ENCODE results near the gene KNSTRN.
A peak's percentile ranks its signal among the peaks of the same experiment; 100 is the strongest.

Gene KNSTRN

GRCh38 chr15:40382580-40383456, at the start of gene KNSTRN:
TSS of gene KNSTRN (plus strand) at chr15:40382721. CDS start at chr15:40382836, 115 bp downstream.
- peaks cover 34% of the 10 kb centered on the region for H3K36me3 ChIP-seq (ENCODE audit: insufficient read depth, low read length)
- peak within 1 kb of the TSS; percentile 93 for H3K9ac ChIP-seq (ENCODE audit: insufficient read length)
- H3K9me3 ChIP-seq (ENCODE audit: low read depth, low read length) = no peaks in the 10 kb centered on the region
- H3K4me3 ChIP-seq = peak within 1 kb of the TSS; percentile 92
- peak; percentile 90 for TF ChIP-seq POLR2AphosphoS5 (IDR thresholded peaks at IDR 0.05; ENCODE audit: borderline replicate concordance, low read depth, low read length)
- TF ChIP-seq FOXP2 (optimal IDR thresholded peaks at IDR 0.05; ENCODE audit: control extremely low read depth, extremely low read length, insufficient read depth) = no peak
- H3K27ac ChIP-seq = peak within 1 kb of the TSS; percentile 68
- DNase-seq (ENCODE audit: low read depth, low spot score) = peak; percentile 70

- no peak for TF ChIP-seq EZH2 (IDR thresholded peaks at IDR 0.05)
- peak; percentile 92 for TF ChIP-seq FOXP2 (optimal IDR thresholded peaks at IDR 0.05; ENCODE audit: control extremely low read depth, extremely low read length, insufficient read depth)
- TF ChIP-seq POLR2AphosphoS5 (IDR thresholded peaks at IDR 0.05; ENCODE audit: borderline replicate concordance, low read depth, low read length) = peak; percentile 67
- peak overlapping the region; percentile 81 for H3K27ac ChIP-seq
- H3K4me3 ChIP-seq = peak overlapping the region; percentile 35; the same call in 1 of the 2 replicates
- no peaks in the 10 kb centered on the region for H3K9me3 ChIP-seq (ENCODE audit: low read depth, low read length)
- no peak overlapping the region for H3K9ac ChIP-seq (ENCODE audit: insufficient read length)
- no peaks in the 10 kb centered on the region for H3K36me3 ChIP-seq (ENCODE audit: insufficient read depth, low read length)
- peak; percentile 80 for DNase-seq (ENCODE audit: low read depth, low spot score)
These were observed 48.5 kb upstream of the KNSTRN start for GRCh38 chr15:40333922-40334492.

DNA sequence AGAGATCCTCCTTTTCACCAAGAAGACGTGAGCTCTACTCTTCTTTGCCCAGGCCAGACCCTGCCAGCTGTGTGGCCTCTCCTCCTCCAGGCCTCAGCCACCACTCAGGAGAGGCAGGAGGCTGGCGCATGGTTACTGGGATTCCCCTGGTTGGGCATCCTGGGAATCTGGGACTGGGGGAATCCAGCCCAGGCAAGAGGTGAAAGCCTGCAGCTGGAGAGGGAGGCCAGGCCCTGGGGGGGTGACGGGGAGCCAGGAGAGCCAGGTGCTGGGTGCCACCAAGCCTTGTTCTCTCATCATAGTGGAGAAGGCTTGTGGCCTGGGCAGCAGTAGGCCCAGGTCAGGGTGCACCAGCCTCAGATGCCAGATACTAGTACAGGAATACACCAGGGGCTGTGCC, 48.0 kb upstream of the KNSTRN start:
- Histone ChIP-seq H3K9me3 (ENCODE audit: low read depth, low read length) (no peaks in the 10 kb centered on the region), H3K4me3 (no peak overlapping the region), H3K36me3 (ENCODE audit: insufficient read depth, low read length) (no peaks in the 10 kb centered on the region), H3K27ac (peak overlapping the region; percentile 81), H3K9ac (ENCODE audit: insufficient read length) (no peak overlapping the region)
- TF ChIP-seq FOXP2 (optimal IDR thresholded peaks at IDR 0.05; ENCODE audit: control extremely low read depth, extremely low read length, insufficient read depth) = no peak
- TF ChIP-seq POLR2AphosphoS5 (IDR thresholded peaks at IDR 0.05; ENCODE audit: borderline replicate concordance, low read depth, low read length) = no peak
- TF ChIP-seq EZH2 (IDR thresholded peaks at IDR 0.05) = no peak
- no peak for DNase-seq (ENCODE audit: low read depth, low spot score)

DNA sequence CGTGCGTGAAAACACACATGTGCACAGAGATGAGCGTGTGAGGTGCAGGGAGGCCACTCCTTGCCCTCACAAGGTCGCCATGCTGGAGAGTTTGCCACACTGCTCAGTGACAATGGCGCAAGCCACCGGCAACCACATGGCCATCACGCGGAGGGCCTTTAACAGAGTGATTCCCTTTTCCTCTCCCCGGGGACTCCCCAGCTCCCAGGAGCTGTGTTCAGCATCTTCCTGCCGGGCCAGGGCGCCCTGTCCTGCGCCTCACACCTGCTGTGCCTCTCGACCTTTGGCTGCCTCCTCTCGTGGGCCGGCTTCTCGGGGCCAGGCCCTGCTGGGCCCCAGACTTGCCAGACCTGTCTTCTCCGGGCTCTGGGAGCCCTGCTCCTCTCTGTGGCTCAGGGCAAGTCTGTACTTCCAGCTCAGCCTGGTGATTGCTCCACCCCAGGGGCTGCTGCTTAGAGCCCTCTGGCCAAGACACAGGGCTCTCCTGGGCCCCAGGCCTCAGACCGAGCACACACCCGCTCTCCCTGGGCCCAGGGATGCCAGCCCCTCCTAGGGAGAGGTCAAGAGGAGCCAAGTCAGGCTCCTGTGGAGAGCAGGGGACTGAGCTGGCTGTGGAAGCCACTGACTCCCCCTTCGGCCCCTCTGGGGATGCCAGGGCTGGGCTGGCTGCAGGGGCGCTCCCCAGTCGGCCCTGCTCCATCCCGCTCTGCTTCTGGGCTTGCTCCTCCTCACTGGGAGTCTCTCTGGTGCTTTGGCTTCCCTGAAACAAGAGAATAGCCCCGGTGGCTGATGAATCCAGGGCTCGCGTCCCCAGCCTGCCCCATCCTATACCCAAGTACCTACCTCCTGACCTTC, 47.4 kb upstream of the KNSTRN start:
- no peak for DNase-seq (ENCODE audit: low read depth, low spot score)
- Histone ChIP-seq H3K9me3 (ENCODE audit: low read depth, low read length) (no peaks in the 10 kb centered on the region), H3K27ac (peak overlapping the region; percentile 81), H3K4me3 (no peak overlapping the region), H3K9ac (ENCODE audit: insufficient read length) (no peak overlapping the region), H3K36me3 (ENCODE audit: insufficient read depth, low read length) (no peaks in the 10 kb centered on the region)
- TF ChIP-seq EZH2 (IDR thresholded peaks at IDR 0.05) (no peak), POLR2AphosphoS5 (IDR thresholded peaks at IDR 0.05; ENCODE audit: borderline replicate concordance, low read depth, low read length) (no peak), FOXP2 (optimal IDR thresholded peaks at IDR 0.05; ENCODE audit: control extremely low read depth, extremely low read length, insufficient read depth) (no peak)

- no peak for TF ChIP-seq POLR2AphosphoS5 (IDR thresholded peaks at IDR 0.05; ENCODE audit: borderline replicate concordance, low read depth, low read length)
- TF ChIP-seq FOXP2 (optimal IDR thresholded peaks at IDR 0.05; ENCODE audit: control extremely low read depth, extremely low read length, insufficient read depth) = no peak
- TF ChIP-seq EZH2 (IDR thresholded peaks at IDR 0.05) = no peak
- H3K9ac ChIP-seq (ENCODE audit: insufficient read length) = no peak overlapping the region
- no peaks in the 10 kb centered on the region for H3K36me3 ChIP-seq (ENCODE audit: insufficient read depth, low read length)
- no peak overlapping the region for H3K4me3 ChIP-seq
- H3K9me3 ChIP-seq (ENCODE audit: low read depth, low read length) = no peaks in the 10 kb centered on the region
- H3K27ac ChIP-seq = peak overlapping the region; percentile 39; the same call in 1 of the 2 replicates
- no peak for DNase-seq (ENCODE audit: low read depth, low spot score)
These were observed 46.4 kb upstream of the KNSTRN start for GRCh38 chr15:40335938-40336743.

- Histone ChIP-seq H3K9ac (ENCODE audit: insufficient read length) (no peak overlapping the region), H3K36me3 (ENCODE audit: insufficient read depth, low read length) (no peaks in the 10 kb centered on the region), H3K4me3 (no peak overlapping the region), H3K27ac (no peak overlapping the region), H3K9me3 (ENCODE audit: low read depth, low read length) (no peaks in the 10 kb centered on the region)
- TF ChIP-seq EZH2 (IDR thresholded peaks at IDR 0.05) (no peak), FOXP2 (optimal IDR thresholded peaks at IDR 0.05; ENCODE audit: control extremely low read depth, extremely low read length, insufficient read depth) (no peak), POLR2AphosphoS5 (IDR thresholded peaks at IDR 0.05; ENCODE audit: borderline replicate concordance, low read depth, low read length) (no peak)
- DNase-seq (ENCODE audit: low read depth, low spot score) = no peak
These were observed 45.8 kb upstream of the KNSTRN start for GRCh38 chr15:40336744-40337122.

DNA sequence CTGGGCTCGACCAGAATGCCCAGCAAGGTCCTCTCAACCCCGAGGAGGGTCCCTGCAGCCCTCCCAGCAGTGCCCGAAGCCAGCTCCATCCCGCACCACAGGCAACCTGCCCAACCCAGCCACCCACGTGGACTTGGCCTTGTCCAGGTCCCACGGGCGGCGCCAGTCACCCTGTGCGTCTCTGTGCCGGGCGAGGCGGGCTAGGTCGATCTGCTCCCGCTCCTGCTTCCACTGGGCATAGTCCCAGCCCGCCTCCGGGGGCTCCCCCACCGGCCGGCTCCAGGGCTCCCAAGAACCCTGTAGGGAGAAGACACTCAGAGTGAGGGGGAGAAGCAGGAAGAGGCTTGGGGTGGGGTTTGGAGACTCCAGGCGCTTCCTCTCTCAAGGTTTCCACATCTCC, 44.9 kb upstream of the KNSTRN start:
- Histone ChIP-seq H3K9ac (ENCODE audit: insufficient read length) (no peak overlapping the region), H3K27ac (0 out of 2 replicates have a peak overlapping the region, but pooled peaks have one; percentile 10)

More for the DNA sequence above, 44.9 kb upstream of the KNSTRN start:
- no peak for DNase-seq (ENCODE audit: low read depth, low spot score)
- Histone ChIP-seq H3K36me3 (ENCODE audit: insufficient read depth, low read length) (no peaks in the 10 kb centered on the region), H3K9me3 (ENCODE audit: low read depth, low read length) (no peaks in the 10 kb centered on the region), H3K4me3 (peak overlapping the region; percentile 57)
- TF ChIP-seq FOXP2 (optimal IDR thresholded peaks at IDR 0.05; ENCODE audit: control extremely low read depth, extremely low read length, insufficient read depth) = no peak
- no peak for TF ChIP-seq POLR2AphosphoS5 (IDR thresholded peaks at IDR 0.05; ENCODE audit: borderline replicate concordance, low read depth, low read length)
- TF ChIP-seq EZH2 (IDR thresholded peaks at IDR 0.05) = no peak

All from SK-N-MC (cell line).